GM19395 (cell line): ENCODE measurements around the gene SORBS2.
"Not testable (repeated sequence)": the region's sequence is repeated elsewhere in the genome, so short reads cannot be mapped to it uniquely, and the experiment has no call there.

Experiments used
- ATAC-seq: cut with Tn5 transposase; IDR thresholded peaks from one replicate; pipeline ENCODE4 v1.9.1; 2021; ENCODE audit warnings: mild to moderate bottlenecking, moderate library complexity; ENCODE audit not compliant: unreplicated experiment

The SORBS2 gene

GRCh38 chr4:185717377-185717741 is 94.6 kb downstream of the SORBS2 start:
- no peak for ATAC-seq

GRCh38 chr4:185716577-185717376 is 95.2 kb downstream of the SORBS2 start:
- no peak for ATAC-seq

- ATAC-seq, result no peak
Measured at GRCh38 chr4:185716141-185716551, 95.8 kb downstream of the SORBS2 start.

- ATAC-seq, result not testable (repeated sequence)
Measured at GRCh38 chr4:185714524-185714923, 97.5 kb downstream of the SORBS2 start.

GRCh38 chr4:185713731-185714130 is 98.3 kb downstream of the SORBS2 start:
- no peak for ATAC-seq

GRCh38 chr4:185713272-185713671 is 98.7 kb downstream of the SORBS2 start:
- no peak for ATAC-seq

GRCh38 chr4:185712350-185713024 is 99.5 kb downstream of the SORBS2 start:
- no peak for ATAC-seq

- ATAC-seq, result no peak
Measured at GRCh38 chr4:185711726-185712125, 100.3 kb downstream of the SORBS2 start.

- ATAC-seq, result no peak
Measured at GRCh38 chr4:185710487-185710995, 101.5 kb downstream of the SORBS2 start.

GRCh38 chr4:185709802-185710486 is 102.0 kb downstream of the SORBS2 start:
- ATAC-seq, result no peak

- ATAC-seq, result no peak
Measured at GRCh38 chr4:185708348-185708747, 103.6 kb downstream of the SORBS2 start.

GRCh38 chr4:185707622-185708021 is 104.4 kb downstream of the SORBS2 start:
- ATAC-seq, result not testable (repeated sequence)

- no peak for ATAC-seq
Measured at GRCh38 chr4:185702147-185702663, 109.8 kb downstream of the SORBS2 start.

GRCh38 chr4:185700630-185701029 is 111.4 kb downstream of the SORBS2 start:
- no peak for ATAC-seq

GRCh38 chr4:185700048-185700447 is 111.9 kb downstream of the SORBS2 start:
- no peak for ATAC-seq

GRCh38 chr4:185697488-185697887 is 114.5 kb downstream of the SORBS2 start:
- ATAC-seq, result no peak

- ATAC-seq, result no peak
Measured at GRCh38 chr4:185695743-185696142, 116.3 kb downstream of the SORBS2 start.

GRCh38 chr4:185693548-185694215 is 118.3 kb downstream of the SORBS2 start:
- ATAC-seq, result no peak

- no peak for ATAC-seq
Measured at GRCh38 chr4:185689407-185689806, 122.6 kb downstream of the SORBS2 start.

GRCh38 chr4:185685804-185686203 is 126.2 kb downstream of the SORBS2 start:
- ATAC-seq, result no peak

GRCh38 chr4:185683896-185684295 is 128.1 kb downstream of the SORBS2 start:
- ATAC-seq, result no peak
